Skeletal muscle satellite cell (primary cell): ENCODE measurements around the gene SLC17A9.

Source experiments
- H3K27me3 ChIP-seq: 2 replicates; pipeline ENCODE4 v1.7.0; 2013; ENCODE audit warnings: low read length; ENCODE audit not compliant: control insufficient read depth, insufficient read depth
- H3K36me3 ChIP-seq: 2 replicates; pipeline ENCODE4 v1.7.0; 2013; ENCODE audit warnings: mild to moderate bottlenecking, control low read depth, low read length; ENCODE audit not compliant: insufficient read depth
- H3K4me1 ChIP-seq: 2 replicates; pipeline ENCODE4 v1.7.0; 2013; ENCODE audit warnings: low read length; ENCODE audit not compliant: control insufficient read depth, insufficient read depth
- H3K4me2 ChIP-seq: 2 replicates; pipeline ENCODE4 v1.7.0; 2013; ENCODE audit warnings: mild to moderate bottlenecking, low read length
- H3K4me3 ChIP-seq: 2 replicates; pipeline ENCODE4 v1.7.0; 2013; ENCODE audit warnings: low read length
- H3K9ac ChIP-seq: 2 replicates; pipeline ENCODE4 v1.7.0; 2013; ENCODE audit warnings: mild to moderate bottlenecking, low read depth, low read length, moderate library complexity
- H3K9me3 ChIP-seq: replicated peaks from 2 replicates; pipeline ENCODE4 v1.7.0; 2013; ENCODE audit warnings: mild to moderate bottlenecking, control low read depth, low read length

The SLC17A9 gene

DNA sequence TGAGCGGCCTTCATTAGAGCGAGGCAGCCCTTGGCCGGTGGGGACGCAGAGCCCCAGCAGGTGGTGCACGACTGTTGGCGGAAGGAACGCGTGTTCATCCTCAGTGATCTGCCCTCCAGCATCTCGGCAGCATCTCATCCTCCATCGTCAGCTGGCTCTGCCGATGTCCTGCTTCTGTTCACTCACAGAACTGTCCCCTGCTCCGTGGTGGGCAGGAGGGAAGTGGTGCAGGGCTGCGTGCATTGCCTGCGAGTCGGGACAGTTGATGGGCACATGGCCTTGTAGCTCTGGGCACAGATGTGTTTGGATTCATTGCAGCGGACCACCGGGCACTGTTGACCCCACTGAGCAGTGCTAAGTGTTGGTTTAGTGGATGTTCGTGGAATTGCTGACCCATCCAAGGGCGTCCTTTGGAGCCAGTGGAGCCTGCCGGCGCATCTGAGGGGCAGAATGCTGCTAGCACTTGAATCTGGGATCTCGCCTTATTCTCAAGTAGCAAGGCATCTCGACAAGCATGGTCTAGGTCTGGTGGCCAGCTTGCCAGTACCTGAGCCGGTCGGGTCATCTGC is 6.7 kb upstream of the SLC17A9 start:
- Histone ChIP-seq H3K9me3 (no peaks in the 10 kb centered on the region), H3K4me3 (no peak overlapping the region), H3K27me3 (no peaks in the 10 kb centered on the region), H3K4me1 (no peaks in the 10 kb centered on the region), H3K9ac (no peak overlapping the region), H3K4me2 (no peak overlapping the region), H3K36me3 (peaks cover 76% of the 10 kb centered on the region)

- Histone ChIP-seq H3K27me3 (no peaks in the 10 kb centered on the region), H3K9ac (no peak overlapping the region), H3K9me3 (no peaks in the 10 kb centered on the region), H3K4me1 (peaks cover under 1% of the 10 kb centered on the region), H3K4me2 (no peak overlapping the region), H3K4me3 (no peak overlapping the region), H3K36me3 (peaks cover 73% of the 10 kb centered on the region)
Measured at GRCh38 chr20:62946918-62947317, 5.6 kb upstream of the SLC17A9 start.

GRCh38 chr20:62947532-62948300 is 4.8 kb upstream of the SLC17A9 start:
- Histone ChIP-seq H3K9me3 (no peaks in the 10 kb centered on the region), H3K9ac (no peak overlapping the region), H3K4me1 (peaks cover 5% of the 10 kb centered on the region), H3K4me2 (no peak overlapping the region), H3K4me3 (no peak overlapping the region), H3K27me3 (no peaks in the 10 kb centered on the region), H3K36me3 (peaks cover 72% of the 10 kb centered on the region)

DNA sequence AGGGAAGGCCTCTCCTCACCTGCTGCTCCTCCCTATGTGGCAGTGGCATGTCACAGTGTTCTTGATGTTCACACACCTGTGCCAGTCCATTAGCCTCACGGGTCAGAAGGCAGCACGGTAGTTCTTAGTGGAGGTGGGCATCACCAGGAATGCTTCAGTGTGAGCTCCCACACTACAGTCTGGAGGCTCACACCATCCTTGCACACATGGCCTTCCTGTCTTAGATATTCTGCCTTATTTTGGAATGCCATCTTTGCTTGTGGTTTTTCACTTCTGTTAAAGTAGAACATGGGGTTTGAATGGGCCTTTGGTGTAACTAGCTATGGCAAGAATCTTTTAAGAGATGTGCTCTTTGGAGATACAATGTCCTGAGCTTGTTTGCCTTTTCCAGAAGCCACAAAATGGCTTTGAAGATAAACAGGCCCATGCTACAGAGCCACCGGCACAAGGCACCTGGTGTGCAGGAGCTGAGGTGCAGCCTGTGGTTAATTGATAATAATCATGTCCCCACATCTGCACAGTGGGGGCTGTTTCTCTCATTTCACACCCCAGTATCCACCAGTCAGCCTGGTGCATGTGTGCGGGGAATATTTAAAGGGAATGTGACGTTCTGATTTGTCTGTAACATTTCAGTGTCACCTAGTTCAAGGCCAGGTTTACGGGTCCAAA is 3.2 kb upstream of the SLC17A9 start:
- Histone ChIP-seq H3K4me3 (no peak overlapping the region), H3K27me3 (no peaks in the 10 kb centered on the region), H3K9ac (no peak overlapping the region), H3K9me3 (no peaks in the 10 kb centered on the region), H3K4me1 (peaks cover 20% of the 10 kb centered on the region), H3K4me2 (no peak overlapping the region), H3K36me3 (peaks cover 60% of the 10 kb centered on the region)

- peaks cover 53% of the 10 kb centered on the region for H3K36me3 ChIP-seq
Measured at GRCh38 chr20:62949962-62950361, 2.5 kb upstream of the SLC17A9 start.

GRCh38 chr20:62950741-62951140 is 1.8 kb upstream of the SLC17A9 start:
- H3K27me3 ChIP-seq = no peaks in the 10 kb centered on the region

More at GRCh38 chr20:62949962-62950361, 2.5 kb upstream of the SLC17A9 start:
- no peaks in the 10 kb centered on the region for H3K9me3 ChIP-seq
- peaks cover 25% of the 10 kb centered on the region for H3K4me1 ChIP-seq
- H3K27me3 ChIP-seq = no peaks in the 10 kb centered on the region
- no peak overlapping the region for H3K4me2 ChIP-seq
- H3K4me3 ChIP-seq = no peak overlapping the region
- H3K9ac ChIP-seq = no peak overlapping the region

DNA sequence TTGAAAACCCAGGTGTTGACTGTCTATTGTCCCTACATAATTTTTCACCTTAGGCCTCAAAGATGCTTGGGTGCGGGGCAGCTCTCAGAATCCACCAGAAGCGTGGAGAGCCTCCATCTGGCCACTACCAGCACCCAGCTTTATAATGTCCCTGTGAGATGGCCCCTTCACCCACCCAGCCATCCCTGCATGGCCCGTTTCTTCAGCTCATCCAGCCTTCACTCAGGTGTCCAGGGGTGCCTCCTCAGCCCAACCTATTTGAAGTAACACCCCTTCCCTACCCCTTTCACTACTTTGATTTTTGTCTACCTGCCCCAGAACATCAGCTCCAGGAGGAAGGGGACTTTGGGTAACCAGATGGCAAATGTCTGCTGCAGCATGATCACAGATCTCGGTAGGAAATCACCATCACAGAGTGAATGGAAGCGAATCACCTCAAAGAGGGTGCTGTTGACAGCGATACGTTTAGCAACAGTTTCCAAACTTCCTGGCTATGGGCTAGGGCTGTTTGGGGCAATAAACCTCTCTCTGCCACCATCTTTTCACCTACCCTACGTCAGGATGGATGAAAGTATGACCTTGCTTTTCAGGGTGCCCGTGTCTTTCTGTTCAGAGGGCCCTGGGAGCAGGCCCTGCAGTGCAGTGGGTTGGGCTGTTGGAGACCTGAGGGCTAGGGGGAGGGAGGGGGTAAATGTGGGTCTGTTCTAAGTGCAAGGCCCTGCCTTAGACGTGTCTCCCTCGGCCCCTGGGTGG is 1.2 kb upstream of the SLC17A9 start:
- H3K4me2 ChIP-seq = no peak overlapping the region
- peaks cover 25% of the 10 kb centered on the region for H3K4me1 ChIP-seq
- no peaks in the 10 kb centered on the region for H3K27me3 ChIP-seq
- no peak overlapping the region for H3K9ac ChIP-seq
- peaks cover 41% of the 10 kb centered on the region for H3K36me3 ChIP-seq
- H3K9me3 ChIP-seq = no peaks in the 10 kb centered on the region
- no peak overlapping the region for H3K4me3 ChIP-seq

More at GRCh38 chr20:62950741-62951140, 1.8 kb upstream of the SLC17A9 start:
- Histone ChIP-seq H3K9ac (no peak overlapping the region), H3K4me1 (peaks cover 25% of the 10 kb centered on the region), H3K36me3 (peaks cover 46% of the 10 kb centered on the region), H3K4me2 (no peak overlapping the region), H3K4me3 (no peak overlapping the region), H3K9me3 (no peaks in the 10 kb centered on the region)

DNA sequence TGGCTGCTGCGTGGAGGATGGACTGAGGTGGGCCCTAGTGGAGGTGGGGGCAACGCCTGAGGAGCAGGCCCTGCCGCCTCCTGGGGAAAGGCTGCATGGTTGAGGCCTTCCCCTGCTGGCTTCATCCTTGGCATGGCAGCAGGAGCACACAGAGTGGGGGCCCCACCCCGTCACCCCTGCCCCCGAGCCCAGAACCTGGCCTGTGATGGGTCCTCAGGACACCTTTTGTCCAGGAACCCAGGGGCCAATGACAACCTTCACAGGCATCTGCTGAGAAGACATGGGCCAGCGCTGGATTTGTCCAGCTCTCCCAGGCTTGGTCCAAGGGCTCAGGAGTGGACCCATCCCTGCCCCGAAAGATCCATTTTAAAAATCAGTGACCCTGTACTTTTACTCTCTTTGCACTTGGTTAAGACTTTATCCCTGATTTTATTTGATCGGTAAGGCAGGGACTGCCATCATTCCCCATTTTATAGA is 575 bp upstream of the SLC17A9 start:
- no peaks in the 10 kb centered on the region for H3K27me3 ChIP-seq
- peaks cover 35% of the 10 kb centered on the region for H3K36me3 ChIP-seq
- H3K9ac ChIP-seq = peak overlapping the region; percentile 64
- H3K9me3 ChIP-seq = no peaks in the 10 kb centered on the region
- H3K4me2 ChIP-seq = peak overlapping the region; percentile 85
- peaks cover 25% of the 10 kb centered on the region for H3K4me1 ChIP-seq
- H3K4me3 ChIP-seq = peak overlapping the region; percentile 56

DNA sequence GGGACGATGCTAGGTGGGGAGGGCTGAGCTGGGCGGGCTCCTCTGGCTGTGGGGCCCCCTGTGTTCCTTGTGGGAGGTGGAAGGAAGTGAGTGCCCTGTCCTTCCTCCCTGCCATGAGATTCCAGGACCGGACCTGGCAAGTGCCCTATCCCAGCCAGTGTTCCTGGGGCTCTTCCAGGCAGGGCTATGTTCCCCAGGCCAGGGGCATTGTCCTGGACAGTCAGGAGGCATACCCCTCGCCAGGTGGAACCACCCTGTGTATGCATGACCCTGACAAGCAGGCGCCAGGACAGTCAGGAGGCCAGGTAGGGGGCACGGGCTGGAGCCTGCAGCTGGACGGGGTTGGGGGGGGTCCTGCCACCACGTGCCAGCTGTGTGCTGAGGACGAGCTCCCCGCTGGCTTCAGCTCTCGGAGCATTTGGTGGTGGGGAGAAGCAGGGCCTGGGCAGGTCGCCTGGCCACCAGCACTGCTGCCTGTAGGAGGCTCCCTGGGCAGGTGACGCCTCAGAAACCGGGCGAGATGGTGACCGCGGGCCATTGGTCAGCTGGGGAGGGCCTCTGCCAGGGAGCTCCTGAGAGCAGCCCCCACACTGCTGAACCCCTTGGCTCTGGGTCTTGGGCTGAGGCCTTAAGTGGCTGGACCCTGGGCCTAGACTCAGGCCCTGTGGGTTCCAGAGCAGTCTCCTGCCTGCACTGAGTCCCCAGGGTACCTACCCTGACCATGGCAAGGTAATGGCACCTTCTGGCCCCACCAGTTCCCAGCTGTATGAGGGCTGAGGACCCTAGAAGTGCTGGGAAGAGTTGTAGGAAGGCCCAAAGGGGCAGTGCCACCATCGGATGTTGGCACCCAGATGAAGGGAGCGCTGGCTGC is 694 bp downstream of the SLC17A9 start:
- Histone ChIP-seq H3K4me1 (peaks cover 25% of the 10 kb centered on the region), H3K9me3 (no peaks in the 10 kb centered on the region), H3K4me3 (peak overlapping the region; percentile 56), H3K4me2 (peak overlapping the region; percentile 85), H3K9ac (peak overlapping the region; percentile 72), H3K36me3 (peaks cover 32% of the 10 kb centered on the region), H3K27me3 (no peaks in the 10 kb centered on the region)

GRCh38 chr20:62953839-62954703 is 1.6 kb downstream of the SLC17A9 start:
- peak overlapping the region; percentile 56 for H3K4me3 ChIP-seq

More at GRCh38 chr20:62953839-62954703, 1.6 kb downstream of the SLC17A9 start:
- Histone ChIP-seq H3K9me3 (no peaks in the 10 kb centered on the region), H3K4me2 (peak overlapping the region; percentile 85), H3K9ac (peak overlapping the region; percentile 72), H3K27me3 (no peaks in the 10 kb centered on the region), H3K4me1 (peaks cover 25% of the 10 kb centered on the region), H3K36me3 (peaks cover 24% of the 10 kb centered on the region)
